Stimulated activated CD4-positive, alpha-beta T cell treated with anti-CD3 and anti-CD28 coated beads, Interleukin-4, amount 100 ng/mL, for 1 hour (primary cell): ENCODE results near the gene PPM1J.
A peak's percentile ranks its signal among the peaks of the same experiment; 100 is the strongest.

ENCODE experiments used
- DNase-seq: peaks from one replicate; pipeline ENCODE4 v3.0.0-alpha.2; 2020

Gene PPM1J

GRCh38 chr1:112704391-112704933 is 10.7 kb downstream of the PPM1J start:
- DNase-seq = no peak

- no peak for DNase-seq
Measured at GRCh38 chr1:112703706-112704105, 11.4 kb downstream of the PPM1J start.

GRCh38 chr1:112702420-112703261 is 12.5 kb downstream of the PPM1J start:
- DNase-seq = no peak

GRCh38 chr1:112702067-112702395 is 13.1 kb downstream of the PPM1J start:
- DNase-seq = no peak

GRCh38 chr1:112701227-112702066 is 13.7 kb downstream of the PPM1J start:
- DNase-seq = no peak

- peak; percentile 59 for DNase-seq
Measured at GRCh38 chr1:112700290-112701226, 14.6 kb downstream of the PPM1J start.

- no peak for DNase-seq
Measured at GRCh38 chr1:112699425-112700144, 15.5 kb downstream of the PPM1J start.

GRCh38 chr1:112698366-112699310 is 16.5 kb downstream of the PPM1J start:
- DNase-seq = no peak

GRCh38 chr1:112697781-112698201 is 17.3 kb downstream of the PPM1J start:
- DNase-seq = no peak

- DNase-seq = no peak
Measured at GRCh38 chr1:112696578-112697314, 18.4 kb downstream of the PPM1J start.

- DNase-seq = no peak
Measured at GRCh38 chr1:112695276-112695675, 19.9 kb downstream of the PPM1J start.

GRCh38 chr1:112694363-112694929 is 20.7 kb downstream of the PPM1J start:
- no peak for DNase-seq

- no peak for DNase-seq
Measured at GRCh38 chr1:112693821-112694220, 21.3 kb downstream of the PPM1J start.

- DNase-seq = no peak
Measured at GRCh38 chr1:112692681-112693080, 22.5 kb downstream of the PPM1J start.

GRCh38 chr1:112689842-112690237 is 25.3 kb downstream of the PPM1J start:
- DNase-seq = no peak

GRCh38 chr1:112689196-112689841 is 25.8 kb downstream of the PPM1J start:
- DNase-seq = no peak

- no peak for DNase-seq
Measured at GRCh38 chr1:112688781-112689193, 26.3 kb downstream of the PPM1J start.

- no peak for DNase-seq
Measured at GRCh38 chr1:112687785-112688496, 27.2 kb downstream of the PPM1J start.
